GM21825 (cell line): Measurements from ENCODE around the gene SPINT1.

Experiments used
- ATAC-seq: cut with Tn5 transposase; IDR thresholded peaks from one replicate; pipeline ENCODE4 v1.9.1; 2021; ENCODE audit warnings: mild to moderate bottlenecking, moderate library complexity; ENCODE audit not compliant: unreplicated experiment

The SPINT1 gene

GRCh38 chr15:40828447-40829036, 15.3 kb upstream of the SPINT1 start, which contains the start of gene PPP1R14D:
PPP1R14D (minus strand) TSS chr15:40828708; CDS start chr15:40828641, 67 bp downstream.
- ATAC-seq, result no peak

- ATAC-seq, result no peak
These were observed 14.7 kb upstream of the SPINT1 start for GRCh38 chr15:40829115-40829514.

- no peak for ATAC-seq
These were observed 13.0 kb upstream of the SPINT1 start for GRCh38 chr15:40830884-40831283.

- ATAC-seq, result no peak
These were observed 12.0 kb upstream of the SPINT1 start for GRCh38 chr15:40831861-40832260.

GRCh38 chr15:40832903-40833302, 10.9 kb upstream of the SPINT1 start:
- no peak for ATAC-seq

GRCh38 chr15:40836020-40836419, 7.8 kb upstream of the SPINT1 start:
- no peak for ATAC-seq

- ATAC-seq, result no peak
These were observed 5.1 kb upstream of the SPINT1 start for GRCh38 chr15:40838756-40839155.

- ATAC-seq, result no peak
These were observed 2.1 kb upstream of the SPINT1 start for GRCh38 chr15:40841741-40842140.

GRCh38 chr15:40843261-40843884, 475 bp upstream of the SPINT1 start:
- no peak for ATAC-seq

GRCh38 chr15:40844696-40845030, 815 bp downstream of the SPINT1 start:
- ATAC-seq, result no peak

GRCh38 chr15:40845036-40845435, 1.2 kb downstream of the SPINT1 start:
- ATAC-seq, result no peak

GRCh38 chr15:40845511-40846284, 1.9 kb downstream of the SPINT1 start:
- no peak for ATAC-seq

- no peak for ATAC-seq
These were observed 3.0 kb downstream of the SPINT1 start for GRCh38 chr15:40846841-40847222.

- ATAC-seq, result peak; percentile 72
These were observed 3.5 kb downstream of the SPINT1 start for GRCh38 chr15:40847223-40847961.

GRCh38 chr15:40850576-40851112, 6.8 kb downstream of the SPINT1 start:
- ATAC-seq, result no peak

GRCh38 chr15:40852529-40852928, 8.7 kb downstream of the SPINT1 start:
- ATAC-seq, result no peak

- no peak for ATAC-seq
These were observed 9.5 kb downstream of the SPINT1 start for GRCh38 chr15:40853241-40853890.

GRCh38 chr15:40854161-40854560, 10.3 kb downstream of the SPINT1 start:
- ATAC-seq, result no peak

GRCh38 chr15:40855706-40856234, 11.9 kb downstream of the SPINT1 start:
- no peak for ATAC-seq

- no peak for ATAC-seq
These were observed 12.9 kb downstream of the SPINT1 start for GRCh38 chr15:40856746-40857145.
